D341Med (cell line): ENCODE measurements around the gene IL23R.
"Not testable (repeated sequence)": the region's sequence is repeated elsewhere in the genome, so short reads cannot be mapped to it uniquely, and the experiment has no call there.

Source experiments
- DNase-seq: peaks from one replicate; pipeline ENCODE4 v3.0.0; 2012; ENCODE audit warnings: low spot score

Gene IL23R

DNA sequence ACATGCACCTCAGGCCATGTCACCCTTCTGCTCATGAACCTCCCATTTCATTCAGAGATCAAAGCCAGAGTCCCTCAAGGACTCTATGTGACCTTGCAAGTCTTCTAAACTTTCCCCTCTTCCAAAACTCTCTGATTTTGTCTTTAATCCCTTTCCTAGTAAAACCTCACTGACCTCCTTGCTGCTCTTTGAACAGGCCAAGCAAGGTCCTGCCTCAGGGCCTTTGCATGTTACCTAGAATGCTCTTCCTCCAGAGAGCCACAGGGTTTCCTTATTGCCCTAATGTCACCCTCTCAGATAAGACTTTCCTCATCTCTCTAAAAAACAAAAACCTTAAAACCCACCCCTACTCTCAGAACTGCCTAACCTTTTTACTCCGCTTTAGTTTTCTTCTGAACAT is 26.6 kb downstream of the IL23R start:
- no peak for DNase-seq

DNA sequence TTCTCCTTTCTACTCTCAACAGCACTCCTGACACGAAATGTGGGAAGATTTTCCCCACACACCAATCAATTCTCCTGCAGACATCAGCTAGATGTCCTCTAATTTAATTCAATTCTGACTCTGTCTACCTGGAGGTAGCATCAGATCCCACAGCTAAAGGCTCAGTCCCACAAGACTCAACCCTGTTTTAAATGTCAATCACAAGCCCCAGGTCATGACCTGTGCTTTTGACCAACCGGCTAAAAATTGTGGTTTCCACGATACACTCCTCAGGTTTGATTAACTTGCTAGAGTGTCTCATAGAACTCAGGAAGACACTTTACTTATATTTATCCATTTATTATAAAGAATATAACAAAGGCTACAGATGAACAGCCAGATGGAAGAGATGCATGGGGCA is 27.4 kb downstream of the IL23R start:
- no peak for DNase-seq

DNA sequence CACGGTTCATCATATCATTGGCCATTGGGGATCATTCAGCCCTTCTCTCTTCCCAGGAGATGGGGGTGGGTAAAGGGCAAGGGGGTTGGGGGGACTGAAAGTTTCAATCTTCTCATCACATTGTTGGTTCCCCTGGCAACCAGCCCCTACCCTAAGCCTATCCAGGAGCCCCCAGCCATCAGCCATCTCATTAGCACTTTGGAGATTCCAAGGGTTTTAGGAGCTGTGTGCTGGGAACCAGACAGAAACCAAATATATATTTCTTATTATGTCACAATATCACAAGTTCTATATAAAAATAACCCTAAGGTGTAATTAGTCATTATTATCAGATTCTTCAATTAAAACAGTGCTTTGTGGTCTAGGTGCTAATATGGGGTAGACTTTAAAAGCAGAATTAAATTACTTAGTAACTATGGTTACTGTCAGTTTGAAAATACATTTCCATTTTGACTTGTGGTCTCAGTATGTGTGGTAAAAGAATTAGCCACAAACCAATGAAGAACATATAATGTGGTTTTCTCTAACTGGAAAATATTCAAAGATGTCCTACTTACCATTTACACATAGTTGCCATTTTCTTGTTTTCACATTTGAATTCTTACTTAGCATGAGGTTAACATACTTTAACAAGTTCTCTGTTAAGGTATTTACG is 28.1 kb downstream of the IL23R start:
- DNase-seq, result no peak

DNA sequence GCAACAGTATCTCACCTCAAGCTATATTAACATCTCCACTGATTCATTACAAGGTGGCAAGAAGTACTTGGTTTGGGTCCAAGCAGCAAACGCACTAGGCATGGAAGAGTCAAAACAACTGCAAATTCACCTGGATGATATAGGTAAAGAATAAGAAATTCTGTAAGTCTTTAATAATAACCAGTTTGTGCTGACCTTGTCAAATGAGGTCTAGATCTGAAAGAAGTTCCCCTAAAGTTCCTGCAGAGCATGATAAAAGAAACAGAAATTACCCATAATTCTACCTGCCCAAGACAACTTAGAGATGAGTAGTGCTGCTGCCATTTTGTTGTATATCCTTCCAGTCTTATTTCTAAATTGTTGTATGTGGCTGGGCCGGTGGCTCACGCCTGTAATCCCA is 34.5 kb downstream of the IL23R start:
- no peak for DNase-seq

DNA sequence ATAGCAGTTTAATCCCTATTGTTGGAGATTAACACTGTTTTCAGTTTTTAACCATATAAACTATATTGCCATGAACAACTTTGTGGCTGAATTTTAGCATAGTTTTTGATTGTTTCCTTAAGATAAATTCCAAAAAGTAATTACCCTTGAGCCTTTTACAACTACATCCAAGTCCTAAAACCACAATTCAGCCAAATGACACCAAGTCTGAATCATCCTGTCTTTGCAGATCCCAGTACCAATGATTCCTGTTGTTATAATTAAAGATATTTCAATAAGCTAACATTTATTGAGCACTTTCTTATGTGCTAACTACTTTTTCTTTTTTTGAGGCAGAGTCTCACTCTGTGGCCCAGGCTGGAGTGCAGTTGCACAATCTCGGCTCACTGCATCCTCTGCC is 35.6 kb downstream of the IL23R start:
- no peak for DNase-seq

DNA sequence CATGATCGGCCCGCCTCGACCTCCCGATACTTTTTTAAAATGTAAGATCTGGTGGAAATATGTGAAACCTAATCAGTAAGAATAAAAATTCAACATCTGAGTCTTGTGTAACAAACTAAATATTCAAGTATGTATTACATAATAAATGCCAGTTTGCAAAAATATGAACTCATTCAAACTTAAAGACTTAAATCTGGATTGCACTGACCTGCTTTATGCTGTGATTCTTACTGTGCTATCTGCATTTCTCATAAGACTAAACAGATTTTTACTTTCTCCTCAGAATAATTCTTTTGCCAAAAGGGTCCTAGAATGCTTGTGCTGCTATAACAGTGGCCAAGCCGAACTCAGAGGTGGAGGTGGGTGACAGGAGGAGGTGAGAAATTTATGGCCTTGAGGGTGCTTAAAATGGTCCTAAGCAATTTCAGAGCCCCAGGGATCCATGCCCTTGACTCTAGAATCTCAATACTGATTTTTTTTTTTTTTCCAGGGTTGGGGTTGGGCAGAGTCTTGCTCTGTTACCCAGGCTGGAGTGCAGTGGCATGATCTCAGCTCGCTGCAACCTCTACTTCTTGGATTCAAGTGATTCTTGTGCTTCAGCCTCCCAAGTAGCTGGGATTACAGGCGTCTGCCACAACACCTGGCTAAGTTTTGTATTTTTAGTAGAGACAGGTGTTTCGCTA is 38.2 kb downstream of the IL23R start:
- DNase-seq, result no peak

DNA sequence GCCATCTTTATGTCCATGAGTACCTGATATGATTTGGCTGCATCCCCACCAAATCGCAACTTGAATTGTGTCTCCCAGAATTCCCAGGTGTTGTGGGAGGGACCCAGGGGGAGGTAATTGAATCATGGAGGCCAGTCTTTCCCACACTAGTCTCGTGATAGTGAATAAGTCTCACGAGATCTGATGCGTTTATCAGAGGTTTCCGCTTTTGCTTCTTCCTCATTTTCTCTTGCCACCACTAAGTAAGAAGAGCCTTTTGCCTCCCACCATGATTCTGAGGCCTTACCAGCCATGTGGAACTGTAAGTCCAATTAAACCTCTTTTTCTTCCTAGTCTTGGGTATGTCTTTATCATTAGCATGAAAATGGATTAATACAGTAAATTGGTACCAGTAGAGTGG is 41.1 kb downstream of the IL23R start:
- not testable (repeated sequence) for DNase-seq

DNA sequence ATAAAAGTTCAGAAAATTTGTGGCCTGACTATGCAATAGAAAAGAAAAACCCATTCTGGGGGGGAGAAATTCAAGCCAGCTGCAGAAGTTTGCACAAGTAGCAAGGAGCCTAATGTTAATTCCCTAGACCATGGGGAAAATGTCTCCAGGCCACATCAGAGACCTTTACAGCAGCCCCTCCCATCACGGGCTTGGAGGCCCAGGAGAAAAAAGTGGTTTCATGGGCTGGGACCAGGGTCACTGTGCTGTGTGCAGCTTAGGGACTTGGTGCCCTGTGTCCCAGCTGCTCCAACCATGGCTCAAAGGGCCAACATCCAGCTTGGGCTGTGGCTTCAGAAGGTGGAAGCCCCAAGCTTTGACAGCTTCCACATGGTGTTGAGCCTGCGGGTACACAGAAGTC is 42.0 kb downstream of the IL23R start:
- DNase-seq, result no peak

DNA sequence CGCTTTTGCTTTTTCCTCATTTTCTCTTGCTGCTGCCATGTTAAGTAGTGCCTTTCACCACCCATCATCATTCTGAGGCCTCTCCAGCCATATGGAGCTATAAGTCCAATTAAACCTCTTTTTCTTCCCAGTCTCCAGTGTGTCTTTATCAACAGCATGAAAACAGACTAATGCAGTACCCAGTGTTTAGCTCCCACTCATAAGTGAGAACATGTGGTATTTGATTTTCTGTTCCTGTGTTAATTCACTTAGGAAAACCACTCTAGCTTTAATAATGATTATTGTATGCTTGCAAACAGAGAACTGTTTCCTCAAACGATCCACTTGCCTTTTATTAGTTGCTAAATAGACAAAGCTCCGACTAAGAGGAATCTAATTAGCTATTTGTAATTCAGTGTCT is 43.3 kb downstream of the IL23R start:
- no peak for DNase-seq

DNA sequence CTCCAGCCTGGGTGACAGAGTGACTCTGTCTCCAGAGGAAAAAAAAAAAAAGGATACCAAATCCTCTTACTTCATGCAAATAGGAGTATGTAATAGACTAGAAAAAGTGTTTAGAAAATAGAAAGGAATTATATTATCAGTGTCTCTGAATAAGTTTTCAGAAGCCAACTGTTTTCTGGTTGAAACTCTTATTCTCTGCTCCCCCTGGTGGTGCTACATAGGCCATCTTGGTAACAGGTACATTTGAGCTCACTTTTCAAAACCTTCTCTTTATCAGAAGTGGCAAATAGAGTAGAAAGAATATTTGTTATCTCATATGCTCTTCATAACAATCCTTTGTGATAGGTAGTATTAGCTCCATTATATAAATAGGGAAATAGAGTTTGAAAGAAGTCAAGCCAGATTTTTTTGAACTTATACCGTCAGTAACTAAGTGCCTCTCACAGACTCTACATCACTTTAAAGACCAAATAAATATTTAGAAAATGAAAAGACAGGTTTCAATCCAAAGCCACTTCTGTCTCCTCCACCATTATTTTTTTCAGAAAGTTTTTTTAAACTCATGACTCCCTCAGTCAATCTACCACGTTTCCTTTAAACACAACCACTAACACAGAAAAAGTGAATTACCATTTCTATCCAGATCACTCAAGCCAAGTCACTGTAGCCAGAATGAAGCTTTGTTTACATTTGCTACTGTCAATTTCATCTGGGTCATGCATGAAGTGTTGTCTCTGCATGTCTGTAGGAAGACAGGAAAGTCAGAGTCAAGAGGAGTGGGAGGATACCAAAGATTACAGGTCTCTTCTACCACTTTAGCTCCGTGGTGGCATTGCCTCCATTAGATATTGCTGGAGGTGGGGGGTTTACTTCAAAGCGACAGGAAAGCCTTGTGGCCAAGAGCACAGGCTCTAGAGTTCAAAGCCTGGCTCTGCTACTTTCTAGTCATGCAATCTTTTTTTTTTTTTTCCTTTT is 45.6 kb downstream of the IL23R start:
- no peak for DNase-seq

DNA sequence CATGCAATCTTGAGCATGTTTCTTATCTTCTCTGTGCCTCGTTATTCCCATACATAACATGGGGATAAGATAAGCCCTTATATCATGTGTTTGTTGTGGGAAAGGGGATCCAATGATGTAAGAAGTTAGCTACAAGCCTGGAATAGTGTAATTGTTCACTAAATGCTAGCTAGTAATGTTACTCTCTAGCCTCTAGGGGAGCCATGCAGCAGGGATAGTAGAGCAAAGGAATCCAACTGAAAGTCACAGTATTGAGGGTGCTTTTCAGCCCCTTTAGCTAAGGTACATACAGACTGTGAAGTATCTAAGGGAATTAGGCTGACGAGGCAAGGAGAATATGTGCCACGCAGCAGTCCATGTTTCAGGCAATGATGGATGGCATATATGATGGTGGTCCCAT is 46.9 kb downstream of the IL23R start:
- DNase-seq, result peak; percentile 35

DNA sequence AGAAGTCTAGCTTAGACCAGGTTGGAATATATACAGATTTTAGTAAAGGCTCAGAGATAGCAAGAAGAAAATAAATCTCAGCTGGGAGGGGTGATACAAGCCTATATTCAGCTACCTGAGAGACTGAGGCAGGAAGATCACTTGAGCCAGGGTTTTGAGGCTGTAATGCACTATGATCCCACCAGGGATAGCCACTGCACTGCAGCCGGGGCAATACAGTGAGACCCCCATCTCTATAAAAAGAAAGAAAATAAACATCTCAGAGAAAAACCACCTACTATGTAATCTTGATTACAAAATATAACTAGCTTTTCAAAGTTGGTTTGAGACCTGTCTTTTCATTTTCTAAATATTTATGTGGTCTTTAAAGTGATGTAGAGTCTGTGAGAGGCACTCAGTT is 47.7 kb downstream of the IL23R start:
- DNase-seq, result no peak

DNA sequence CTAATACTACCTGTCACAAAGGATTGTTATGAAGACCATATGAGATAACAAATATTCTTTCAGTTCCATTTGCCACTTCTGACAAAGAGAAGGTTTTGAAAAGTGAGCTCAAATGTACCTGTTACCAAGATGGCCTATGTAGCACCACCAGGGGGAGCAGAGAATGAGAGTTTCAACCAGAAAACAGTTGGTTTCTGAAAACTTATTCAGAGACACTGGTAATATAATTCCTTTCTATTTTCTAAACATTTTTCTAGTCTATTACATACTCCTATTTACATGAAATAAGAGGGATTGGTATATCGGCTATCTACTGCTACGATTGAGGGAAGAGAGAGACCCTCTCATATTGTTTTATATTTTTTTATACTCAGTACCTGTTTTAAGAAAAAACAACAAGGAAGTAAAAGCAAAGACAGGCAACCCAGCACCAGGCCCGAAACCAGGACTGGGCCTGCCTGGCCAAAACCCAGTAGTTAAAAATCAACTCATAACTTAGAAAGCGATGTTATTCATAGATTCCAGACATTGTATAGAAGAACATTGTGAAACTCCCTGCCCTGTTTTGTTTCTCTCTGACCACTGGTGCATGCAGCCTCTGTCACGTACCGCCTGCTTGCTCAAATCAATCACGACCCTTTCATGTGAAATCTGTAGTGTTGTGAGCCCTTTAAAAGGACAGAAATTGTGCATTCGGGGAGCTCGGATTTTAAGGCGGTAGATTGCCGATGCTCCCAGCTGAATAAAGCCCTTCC is 48.3 kb downstream of the IL23R start:
- no peak for DNase-seq

DNA sequence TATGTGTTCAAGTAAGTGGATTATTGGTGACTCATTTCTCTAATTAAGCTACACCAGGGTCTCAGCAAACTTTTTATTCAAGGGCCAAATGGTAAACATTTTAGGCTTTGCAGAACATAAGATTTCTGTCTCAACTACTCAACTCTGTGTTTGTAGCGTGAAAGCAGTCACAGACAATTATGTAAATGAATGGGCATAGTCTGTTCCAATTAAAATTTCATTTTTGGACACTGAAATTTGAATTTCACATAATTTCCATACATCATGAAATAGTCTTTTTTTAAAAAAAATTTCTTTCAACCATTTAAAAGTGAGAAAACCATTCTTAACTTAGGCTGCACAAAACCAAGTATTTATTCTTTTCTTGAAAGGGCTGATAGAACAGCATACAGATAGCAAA is 50.1 kb downstream of the IL23R start:
- DNase-seq, result no peak

DNA sequence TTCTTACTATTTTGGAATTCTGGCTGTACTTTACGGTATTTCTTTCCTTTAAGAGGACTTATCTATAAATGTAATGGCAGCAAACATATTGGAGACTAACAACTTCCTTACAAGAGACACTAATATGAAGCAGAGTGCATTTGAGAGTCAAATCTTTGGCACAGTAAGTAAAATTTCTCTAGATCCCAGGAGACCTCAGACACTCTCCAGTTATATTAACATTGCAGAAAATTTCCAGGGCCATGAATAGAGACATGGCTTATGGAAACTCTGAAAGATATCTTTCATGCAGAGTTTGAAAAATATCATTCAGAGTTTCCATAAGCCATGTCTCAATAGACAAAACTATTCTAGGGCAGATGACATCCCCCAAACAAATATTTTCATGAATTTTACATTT is 51.2 kb downstream of the IL23R start:
- no peak for DNase-seq

DNA sequence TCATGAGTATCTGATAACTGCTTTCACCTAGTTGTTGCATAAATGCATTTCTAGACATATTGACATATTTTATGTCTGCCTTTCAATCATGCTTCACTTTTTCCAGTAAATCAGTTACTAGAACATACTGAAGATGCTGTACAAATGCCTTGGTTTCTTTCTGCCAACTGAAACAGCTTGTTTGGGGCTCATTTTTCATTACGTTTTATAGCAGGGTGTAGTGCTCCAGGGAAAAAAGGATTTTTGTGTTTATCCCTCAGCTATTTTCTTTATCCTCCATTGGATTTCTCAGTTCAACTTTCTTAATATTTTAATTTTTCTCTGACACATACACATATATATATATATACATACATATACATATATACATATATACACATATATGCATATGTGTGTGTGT is 51.7 kb downstream of the IL23R start:
- DNase-seq, result no peak

DNA sequence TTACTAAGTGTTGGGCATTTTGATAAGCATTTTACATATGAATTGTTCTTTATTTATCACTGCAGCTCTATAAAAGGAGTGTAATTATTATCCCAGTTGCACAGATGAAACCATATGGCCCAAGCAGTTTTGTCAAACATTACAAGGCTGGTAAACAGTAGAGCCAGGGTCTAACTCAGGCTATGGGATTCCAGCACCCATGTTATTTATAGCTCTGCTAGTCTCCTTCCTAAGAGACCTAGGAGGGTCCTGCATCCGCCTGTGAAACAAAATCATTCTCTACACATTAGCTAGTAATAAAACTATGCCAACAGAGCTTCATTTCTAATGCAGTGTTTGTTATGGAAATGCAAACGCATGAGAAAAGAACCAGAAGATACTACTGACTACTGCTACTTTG is 58.6 kb downstream of the IL23R start:
- no peak for DNase-seq

DNA sequence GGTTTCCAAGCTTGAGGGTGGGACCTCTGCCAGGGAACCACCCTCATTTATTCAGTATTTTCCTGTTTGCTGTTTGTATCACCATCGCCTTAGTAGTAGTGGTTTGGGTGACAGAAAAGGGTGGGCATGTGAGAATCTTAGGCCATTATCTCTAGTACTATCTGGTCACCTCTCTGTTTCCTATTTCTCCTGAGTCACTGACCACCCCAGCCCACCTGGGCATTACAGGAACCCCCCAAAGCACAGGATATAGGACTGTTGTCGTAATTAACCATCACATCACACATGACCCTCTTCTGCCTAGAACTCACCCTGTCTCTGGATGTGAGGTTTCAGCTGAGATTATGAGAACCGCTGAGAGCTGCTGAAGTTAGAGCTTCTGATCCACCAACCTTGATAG is 60.4 kb downstream of the IL23R start:
- DNase-seq, result no peak

DNA sequence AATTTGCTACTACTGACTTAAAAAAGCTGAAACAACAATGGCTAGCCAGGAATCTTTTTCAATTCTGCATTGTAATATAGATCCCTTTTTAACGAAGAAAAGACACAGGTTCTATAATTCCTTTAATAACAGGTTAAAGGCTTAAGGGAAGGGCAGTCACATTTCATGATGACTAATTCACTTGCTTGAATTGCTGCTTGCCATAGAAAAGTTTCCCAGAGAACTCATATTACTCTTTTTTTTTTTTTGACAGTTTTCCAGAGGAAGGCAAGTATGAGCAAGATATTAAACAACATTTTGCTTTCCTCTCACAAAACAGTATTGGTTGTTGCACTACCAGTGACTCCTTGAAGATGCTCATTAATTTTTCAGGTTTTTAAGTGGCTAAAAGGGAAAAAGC is 60.9 kb downstream of the IL23R start:
- DNase-seq, result no peak

DNA sequence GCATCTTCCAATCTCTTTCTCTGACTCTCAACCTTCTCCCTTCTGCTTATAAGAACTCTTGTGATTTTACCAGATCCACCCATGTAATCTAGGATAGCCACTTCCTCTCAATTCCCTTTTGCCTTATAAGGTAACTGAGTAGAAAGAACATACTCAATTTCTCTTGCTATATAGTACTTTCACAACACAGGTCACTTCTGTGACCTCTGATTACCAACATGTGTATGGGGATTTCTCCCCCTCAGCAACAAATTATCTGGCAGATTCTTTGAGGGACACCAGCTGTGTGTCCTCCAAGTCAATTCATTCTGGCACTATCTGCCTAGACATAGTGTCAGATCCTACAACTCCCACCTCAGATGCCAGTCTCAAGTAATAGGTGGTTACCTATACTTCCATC is 62.5 kb downstream of the IL23R start:
- no peak for DNase-seq

DNA sequence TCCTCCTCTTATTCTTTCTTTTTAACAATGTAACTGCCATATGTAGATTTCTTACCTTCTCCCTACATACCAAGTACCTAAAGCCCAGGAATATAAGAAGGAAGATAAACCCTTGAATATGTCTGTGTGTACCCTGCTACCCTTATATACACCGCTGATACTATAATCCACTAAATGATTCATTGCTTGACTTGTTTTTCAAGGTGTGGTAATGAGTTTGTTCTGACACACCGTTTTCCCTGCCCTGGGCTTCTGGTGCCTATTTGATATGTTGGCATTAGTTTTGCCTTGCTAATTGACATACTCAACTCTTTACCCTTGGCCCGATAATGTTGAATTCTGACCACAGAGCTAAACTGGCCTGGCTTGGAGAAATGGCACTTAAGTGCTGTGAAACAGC is 64.3 kb downstream of the IL23R start:
- no peak for DNase-seq

DNA sequence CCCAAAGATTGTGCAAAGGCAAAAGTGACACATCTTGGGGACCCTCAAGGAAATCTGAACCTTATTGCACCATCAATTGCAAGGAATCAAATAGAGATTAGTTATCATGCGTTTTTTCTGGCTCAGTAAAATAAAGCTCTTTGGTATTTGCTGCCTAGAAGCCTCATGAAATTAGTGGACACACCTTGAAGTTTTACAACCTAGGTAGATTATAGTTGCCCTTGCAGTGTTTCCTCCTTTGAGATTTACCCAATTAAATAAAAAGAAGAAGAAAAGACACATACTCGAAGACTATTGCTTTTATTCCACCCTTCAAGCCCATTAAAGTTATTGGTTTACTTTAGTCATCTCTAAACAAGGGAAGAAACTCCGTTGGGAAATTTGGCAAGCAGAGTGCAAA is 70.0 kb downstream of the IL23R start:
- DNase-seq, result no peak
